ENCODE data around the gene UQCR10. TPM values are rescaled to one million over a fixed set of nuclear protein-coding genes. Genes with fewer than 3 reads are reported as not detected.

The UQCR10 gene
- total and polyA plus RNA-seq, 7 experiments from 2014 or later, result 30.9 to 310 (median 54.3) TPM

GRCh38 chr22:29768052-29768693 is 1.0 kb downstream of the UQCR10 start:
- POLR2A ChIA-PET, result no interaction called here
- intact Hi-C loops (cut with micrococcal nuclease), result loop anchor here (5.0 to 10.0 kb wide), 6 partner anchors 353 to 1984 kb away; partner anchors contain the start of genes DEPDC5 (in 1 of the 2), EWSR1 (in 1 of the 2), PITPNB (in 1 of the 2) and PRR14L (in 1 of the 2)

GRCh38 chr22:29769723-29770321 is 2.7 kb downstream of the UQCR10 start:
- POLR2A ChIA-PET, result interaction anchor here (1.1 kb wide), 1 partner anchor 10 kb away, joined by 3 read pairs; no protein-coding TSS in a partner anchor
- Mint-ChIP-seq H3K9me3 (no peaks in the 10 kb centered on the region), H3K36me3 (peaks cover 3 to 16% (median 9%) of the 10 kb centered on the region in 5 donors)

More at GRCh38 chr22:29768052-29768693, 1.0 kb downstream of the UQCR10 start:
- Histone ChIP-seq H3K27ac (ENCODE audit: low read depth, low read length) (peak overlapping the region; percentile 88), H3K4me3 (ENCODE audit: low read length) (peak overlapping the region; percentile 84), H3K4me1 (ENCODE audit: control insufficient read depth in 2 of 2, insufficient read depth in 2 of 2, low read length in 2 of 2) (peaks cover 16 to 17% of the 10 kb centered on the region in 2 donors), H3K9me3 (ENCODE audit: control insufficient read depth in 2 of 3, low read length in 3 of 3) (no peaks in the 10 kb centered on the region), H3K36me3 (ENCODE audit: control insufficient read depth in 2 of 3, insufficient read depth in 3 of 3, low read length in 3 of 3) (peaks cover 0 to 18% (median 3%) of the 10 kb centered on the region in 3 experiments), H3K27me3 (ENCODE audit: control insufficient read depth in 2 of 2, insufficient read depth in 2 of 2, low read length in 2 of 2) (no peaks in the 10 kb centered on the region)
- H3K27me3 Mint-ChIP-seq, result no peaks in the 10 kb centered on the region
- H3K36me3 Mint-ChIP-seq, result peaks cover 3 to 16% (median 9%) of the 10 kb centered on the region in 5 donors
- CTCF ChIA-PET, result no interaction called here
- peak overlapping the region; percentile 92 to 99 (median 97) for H3K27ac Mint-ChIP-seq
- peak overlapping the region; percentile 95 to 100 (median 99) for H3K4me3 Mint-ChIP-seq
- H3K4me1 Mint-ChIP-seq, result peaks cover 21 to 59% (median 39%) of the 10 kb centered on the region in 7 donors
- DNase-seq (no peak), ATAC-seq (no peak)
- H3K9me3 Mint-ChIP-seq, result no peaks in the 10 kb centered on the region

GRCh38 chr22:29772170-29772641 is 5.0 kb downstream of the UQCR10 start:
- intact Hi-C loops (cut with micrococcal nuclease), result no loop called here
- ATAC-seq (no peak), DNase-seq (no peak)
- Histone ChIP-seq H3K27ac (ENCODE audit: low read depth, low read length) (no peak overlapping the region), H3K9me3 (ENCODE audit: control insufficient read depth in 2 of 3, low read length in 3 of 3) (no peaks in the 10 kb centered on the region), H3K27me3 (ENCODE audit: control insufficient read depth in 2 of 2, insufficient read depth in 2 of 2, low read length in 2 of 2) (no peaks in the 10 kb centered on the region), H3K36me3 (ENCODE audit: control insufficient read depth in 2 of 3, insufficient read depth in 3 of 3, low read length in 3 of 3) (peaks cover 0 to 18% (median 3%) of the 10 kb centered on the region in 3 experiments), H3K4me3 (ENCODE audit: low read length) (no peak overlapping the region), H3K4me1 (ENCODE audit: control insufficient read depth in 2 of 2, insufficient read depth in 2 of 2, low read length in 2 of 2) (peaks cover 9 to 11% of the 10 kb centered on the region in 2 donors)
- H3K4me1 Mint-ChIP-seq, result peaks cover 12 to 29% (median 19%) of the 10 kb centered on the region in 7 donors
- H3K9me3 Mint-ChIP-seq, result no peaks in the 10 kb centered on the region
- no peak overlapping the region for H3K27ac Mint-ChIP-seq
- H3K36me3 Mint-ChIP-seq, result peaks cover 2 to 16% (median 9%) of the 10 kb centered on the region in 5 donors
- ChIA-PET CTCF (interaction anchor here (0.6 to 1.3 kb wide), 3 partner anchors 10 to 15 kb away, joined by 3 to 5 read pairs (median 4); no protein-coding TSS in a partner anchor), POLR2A (no interaction called here)
- H3K27me3 Mint-ChIP-seq, result no peaks in the 10 kb centered on the region
- no peak overlapping the region for H3K4me3 Mint-ChIP-seq

More at GRCh38 chr22:29769723-29770321, 2.7 kb downstream of the UQCR10 start:
- intact Hi-C loops (cut with micrococcal nuclease), result loop anchor here (5.0 to 10.0 kb wide), 6 partner anchors 355 to 1982 kb away; partner anchors contain the start of genes DEPDC5 (in 1 of the 2), EWSR1 (in 1 of the 2), PITPNB (in 1 of the 2) and PRR14L (in 1 of the 2)
- no peak for ATAC-seq
- Mint-ChIP-seq H3K4me3 (peak overlapping the region in 4 of 10 donors; percentile 6 to 97 (median 18)), H3K4me1 (peaks cover 21 to 52% (median 38%) of the 10 kb centered on the region in 7 donors), H3K27ac (no peak overlapping the region), H3K27me3 (no peaks in the 10 kb centered on the region)
- Histone ChIP-seq H3K27me3 (ENCODE audit: control insufficient read depth in 2 of 2, insufficient read depth in 2 of 2, low read length in 2 of 2) (no peaks in the 10 kb centered on the region), H3K36me3 (ENCODE audit: control insufficient read depth in 2 of 3, insufficient read depth in 3 of 3, low read length in 3 of 3) (peaks cover 0 to 18% (median 3%) of the 10 kb centered on the region in 3 experiments), H3K4me1 (ENCODE audit: control insufficient read depth in 2 of 2, insufficient read depth in 2 of 2, low read length in 2 of 2) (peaks cover 16 to 17% of the 10 kb centered on the region in 2 donors), H3K27ac (ENCODE audit: low read depth, low read length) (no peak overlapping the region), H3K4me3 (ENCODE audit: low read length) (no peak overlapping the region), H3K9me3 (ENCODE audit: control insufficient read depth in 2 of 3, low read length in 3 of 3) (no peaks in the 10 kb centered on the region)
- CTCF ChIA-PET, result no interaction called here
- DNase-seq, result no peak

- Histone ChIP-seq H3K4me3 (ENCODE audit: low read length) (no peak overlapping the region), H3K27ac (ENCODE audit: low read depth, low read length) (no peak overlapping the region), H3K36me3 (ENCODE audit: control insufficient read depth in 2 of 3, insufficient read depth in 3 of 3, low read length in 3 of 3) (peaks cover 0 to 18% (median 3%) of the 10 kb centered on the region in 3 experiments), H3K9me3 (ENCODE audit: control insufficient read depth in 2 of 3, low read length in 3 of 3) (no peaks in the 10 kb centered on the region), H3K27me3 (ENCODE audit: control insufficient read depth in 2 of 2, insufficient read depth in 2 of 2, low read length in 2 of 2) (no peaks in the 10 kb centered on the region), H3K4me1 (ENCODE audit: control insufficient read depth in 2 of 2, insufficient read depth in 2 of 2, low read length in 2 of 2) (peaks cover 6% of the 10 kb centered on the region in 2 donors)
- Mint-ChIP-seq H3K4me3 (peak overlapping the region in 1 of 10 donors; percentile 29), H3K36me3 (peaks cover 0 to 16% (median 9%) of the 10 kb centered on the region in 5 donors), H3K9me3 (no peaks in the 10 kb centered on the region), H3K27me3 (no peaks in the 10 kb centered on the region), H3K27ac (no peak overlapping the region), H3K4me1 (peaks cover 5 to 20% (median 11%) of the 10 kb centered on the region in 7 donors)
- ChIA-PET CTCF (no interaction called here), POLR2A (no interaction called here)
- intact Hi-C loops (cut with micrococcal nuclease), result no loop called here
- ATAC-seq (no peak), DNase-seq (no peak)
Measured at GRCh38 chr22:29773233-29773632, 6.1 kb downstream of the UQCR10 start.

- Histone ChIP-seq H3K27me3 (ENCODE audit: control insufficient read depth in 2 of 2, insufficient read depth in 2 of 2, low read length in 2 of 2) (no peaks in the 10 kb centered on the region), H3K27ac (ENCODE audit: low read depth, low read length) (no peak overlapping the region), H3K9me3 (ENCODE audit: control insufficient read depth in 2 of 3, low read length in 3 of 3) (no peaks in the 10 kb centered on the region), H3K4me3 (ENCODE audit: low read length) (no peak overlapping the region), H3K36me3 (ENCODE audit: control insufficient read depth in 2 of 3, insufficient read depth in 3 of 3, low read length in 3 of 3) (no peaks in the 10 kb centered on the region), H3K4me1 (ENCODE audit: control insufficient read depth in 2 of 2, insufficient read depth in 2 of 2, low read length in 2 of 2) (no peaks in the 10 kb centered on the region)
- POLR2A ChIA-PET, result interaction anchor here (0.9 kb wide), 1 partner anchor 11 kb away, joined by 3 read pairs; no protein-coding TSS in a partner anchor
- Mint-ChIP-seq H3K27ac (peak overlapping the region in 1 of 9 donors; percentile 54), H3K27me3 (peaks cover 0 to 2% (median 0%) of the 10 kb centered on the region in 5 donors), H3K4me3 (no peak overlapping the region), H3K36me3 (no peaks in the 10 kb centered on the region), H3K4me1 (peaks cover 0 to 4% (median 0%) of the 10 kb centered on the region in 7 donors), H3K9me3 (peaks cover 0 to 2% (median 0%) of the 10 kb centered on the region in 11 donors)
- ATAC-seq (no peak), DNase-seq (no peak)
- intact Hi-C loops (cut with micrococcal nuclease), result no loop called here
- CTCF ChIA-PET, result no interaction called here
Measured at GRCh38 chr22:29780220-29780619, 13.1 kb downstream of the UQCR10 start.

- Mint-ChIP-seq H3K36me3 (peaks cover 0 to 1% (median 0%) of the 10 kb centered on the region in 5 donors), H3K27me3 (peaks cover 0 to 2% (median 0%) of the 10 kb centered on the region in 5 donors), H3K9me3 (peaks cover 0 to 2% (median 0%) of the 10 kb centered on the region in 11 donors), H3K4me3 (no peak overlapping the region), H3K4me1 (peaks cover 0 to 4% (median 0%) of the 10 kb centered on the region in 7 donors), H3K27ac (peak overlapping the region in 1 of 9 donors; percentile 59)
- DNase-seq (no peak), ATAC-seq (no peak)
- no peak overlapping the region for H3K4me3 ChIP-seq (ENCODE audit: low read length)
- intact Hi-C loops (cut with micrococcal nuclease), result no loop called here
- POLR2A ChIA-PET, result no interaction called here
- no peaks in the 10 kb centered on the region for H3K36me3 ChIP-seq (ENCODE audit: control insufficient read depth in 2 of 3, insufficient read depth in 3 of 3, low read length in 3 of 3)
- CTCF ChIA-PET, result interaction anchor here (0.6 kb wide), 1 partner anchor 56 kb away, joined by 3 read pairs; no protein-coding TSS in a partner anchor
- no peaks in the 10 kb centered on the region for H3K27me3 ChIP-seq (ENCODE audit: control insufficient read depth in 2 of 2, insufficient read depth in 2 of 2, low read length in 2 of 2)
- no peaks in the 10 kb centered on the region for H3K4me1 ChIP-seq (ENCODE audit: control insufficient read depth in 2 of 2, insufficient read depth in 2 of 2, low read length in 2 of 2)
- no peak overlapping the region for H3K27ac ChIP-seq (ENCODE audit: low read depth, low read length)
- no peaks in the 10 kb centered on the region for H3K9me3 ChIP-seq (ENCODE audit: control insufficient read depth in 2 of 3, low read length in 3 of 3)
Measured at GRCh38 chr22:29780748-29781676, 13.8 kb downstream of the UQCR10 start.
